Lower lobe of right lung (tissue), 2 donors: ENCODE measurements around the gene DIO1. TPM values are rescaled to one million over a fixed set of nuclear protein-coding genes. Genes with fewer than 3 reads are reported as not detected.

Source experiments
- ATAC-seq, 2 donors: fragments of 200-7000 bp; cut with Tn5 transposase; one replicate each; pipeline ENCODE4 v1.9.1; 2020 to 2022; ENCODE audit warnings: mild to moderate bottlenecking in 2 of 2, moderate library complexity in 2 of 2
- DNase-seq: peaks from one replicate; pipeline ENCODE4 v3.0.0-alpha.2; 2020
- H3K27ac ChIP-seq: fragments of 200-600 bp; one replicate; pipeline ENCODE4 v1.8.0; 2022
- H3K27me3 ChIP-seq: fragments of 200-600 bp; one replicate; pipeline ENCODE4 v1.8.0; 2022; ENCODE audit warnings: low read depth
- H3K36me3 ChIP-seq: fragments of 200-600 bp; one replicate; pipeline ENCODE4 v1.8.0; 2022; ENCODE audit warnings: mild to moderate bottlenecking
- H3K4me1 ChIP-seq: fragments of 200-600 bp; one replicate; pipeline ENCODE4 v1.8.0; 2022
- H3K4me3 ChIP-seq: fragments of 200-600 bp; one replicate; pipeline ENCODE4 v1.8.0; 2022; ENCODE audit warnings: mild to moderate bottlenecking
- H3K9me3 ChIP-seq: fragments of 200-600 bp; one replicate; pipeline ENCODE4 v1.8.0; 2022
- CTCF ChIP-seq: fragments of 200-600 bp; IDR thresholded peaks from one replicate; pipeline ENCODE4 v1.8.0; 2022; ENCODE audit warnings: antibody characterized with exemption, mild to moderate bottlenecking
- intact Hi-C: fragments of 100-400 bp; cut with DNase I; formaldehyde crosslinking; loops from one replicate; pipeline ENCODE4 v1.11.0; 2022
- total RNA-seq: library from RNA; stranded (reverse); fragmentation: NEBNext Ultra II Directional; extraction: Animal tissue kit (Norgen Biotek cat#: 25700); gene quantifications from one replicate; pipeline ENCODE4 v1.2.1, GENCODE V29; 2021
- donor health status: DM: no; HTN: yes; CAD: no; lungs with severe emphysema.

The DIO1 gene
- total RNA-seq, 1 donor from 2014 or later: not detected

GRCh38 chr1:53943490-53944043 is 49.6 kb downstream of the DIO1 start:
- Histone ChIP-seq H3K27ac (no peak overlapping the region), H3K9me3 (no peaks in the 10 kb centered on the region), H3K36me3 (no peaks in the 10 kb centered on the region), H3K4me3 (no peak overlapping the region), H3K4me1 (peaks cover 25% of the 10 kb centered on the region), H3K27me3 (no peaks in the 10 kb centered on the region)
- intact Hi-C loops: no loop called here
- ATAC-seq: no peak
- no peak for DNase-seq
- no peak for TF ChIP-seq CTCF

- Histone ChIP-seq H3K9me3 (no peaks in the 10 kb centered on the region), H3K4me1 (peaks cover 25% of the 10 kb centered on the region), H3K27ac (peak overlapping the region; percentile 85), H3K36me3 (no peaks in the 10 kb centered on the region), H3K27me3 (no peaks in the 10 kb centered on the region), H3K4me3 (peak overlapping the region; percentile 93)
- intact Hi-C loops: no loop called here
- no peak for TF ChIP-seq CTCF
- no peak for DNase-seq
- ATAC-seq: no peak
Observed at GRCh38 chr1:53944469-53945182, 50.6 kb downstream of the DIO1 start.

GRCh38 chr1:53945183-53945432 is 51.1 kb downstream of the DIO1 start:
- TF ChIP-seq CTCF: no peak
- H3K4me1 ChIP-seq: peaks cover 25% of the 10 kb centered on the region
- intact Hi-C loops: no loop called here
- no peaks in the 10 kb centered on the region for H3K36me3 ChIP-seq
- no peaks in the 10 kb centered on the region for H3K27me3 ChIP-seq
- H3K27ac ChIP-seq: peak overlapping the region; percentile 85
- DNase-seq (no peak), ATAC-seq (no peak)
- peak overlapping the region; percentile 93 for H3K4me3 ChIP-seq
- H3K9me3 ChIP-seq: no peaks in the 10 kb centered on the region

- Histone ChIP-seq H3K4me3 (peak within 1 kb of the TSS; percentile 93), H3K36me3 (no peaks in the 10 kb centered on the region), H3K9me3 (no peaks in the 10 kb centered on the region), H3K27me3 (no peaks in the 10 kb centered on the region), H3K27ac (peak within 1 kb of the TSS; percentile 85), H3K4me1 (peaks cover 25% of the 10 kb centered on the region)
- DNase-seq (peak; percentile 97), ATAC-seq (peak; percentile 95 to 98)
- intact Hi-C loops: no loop called here
- TF ChIP-seq CTCF: no peak
Observed at GRCh38 chr1:53945433-53946251, 51.7 kb downstream of the DIO1 start, which contains the start of gene IFT25. TSS of gene IFT25 (minus strand) at chr1:53945699. CDS start at chr1:53940082, 5,617 bp downstream.

- Histone ChIP-seq H3K36me3 (peaks cover 4% of the 10 kb centered on the region), H3K27me3 (no peaks in the 10 kb centered on the region), H3K27ac (peak within 1 kb of the TSS; percentile 85), H3K4me1 (peaks cover 25% of the 10 kb centered on the region), H3K4me3 (peak within 1 kb of the TSS; percentile 93), H3K9me3 (no peaks in the 10 kb centered on the region)
- DNase-seq (no peak), ATAC-seq (peak; percentile 91 to 93)
- intact Hi-C loops: no loop called here
- TF ChIP-seq CTCF: no peak
Observed at GRCh38 chr1:53946252-53947171, 52.5 kb downstream of the DIO1 start, which contains the start of gene LRRC42. TSS of gene LRRC42 (plus strand) at chr1:53946350. CDS start at chr1:53952000, 5,650 bp downstream.
